ENCODE data around the gene FUT2.
"Not testable (repeated sequence)": the region's sequence is repeated elsewhere in the genome, so short reads cannot be mapped to it uniquely, and the experiment has no call there.

Gene FUT2

GRCh38 chr19:48702701-48703100 is 6.9 kb downstream of the FUT2 start:
- DNase-seq (ENCODE audit: low read depth): no peak

GRCh38 chr19:48703316-48703715 is 7.5 kb downstream of the FUT2 start:
- DNase-seq (ENCODE audit: low read depth): no peak

- DNase-seq (ENCODE audit: low read depth): no peak
These were observed 9.7 kb downstream of the FUT2 start for GRCh38 chr19:48705431-48705830.

- DNase-seq (ENCODE audit: low read depth): no peak
These were observed 12.7 kb downstream of the FUT2 start for GRCh38 chr19:48708471-48708870.

- no peak for DNase-seq (ENCODE audit: low read depth)
These were observed 15.4 kb downstream of the FUT2 start for GRCh38 chr19:48711106-48711662.

- no peak for DNase-seq (ENCODE audit: low read depth)
These were observed 17.5 kb downstream of the FUT2 start for GRCh38 chr19:48713041-48713863.

- DNase-seq (ENCODE audit: low read depth): peak; percentile 95
These were observed 18.3 kb downstream of the FUT2 start for GRCh38 chr19:48713864-48714755.

GRCh38 chr19:48714759-48715675 is 19.2 kb downstream of the FUT2 start:
- DNase-seq (ENCODE audit: low read depth): no peak

- DNase-seq (ENCODE audit: low read depth): no peak
These were observed 20.0 kb downstream of the FUT2 start for GRCh38 chr19:48715681-48716171.

GRCh38 chr19:48716562-48717291 is 21.0 kb downstream of the FUT2 start:
- DNase-seq (ENCODE audit: low read depth): no peak

- not testable (repeated sequence) for DNase-seq (ENCODE audit: low read depth)
These were observed 22.3 kb downstream of the FUT2 start for GRCh38 chr19:48718106-48718505.

GRCh38 chr19:48718711-48719231 is 23.0 kb downstream of the FUT2 start:
- no peak for DNase-seq (ENCODE audit: low read depth)

- DNase-seq (ENCODE audit: low read depth): no peak
These were observed 23.7 kb downstream of the FUT2 start, which contains the start of gene MAMSTR for GRCh38 chr19:48719263-48720171. TSS of gene MAMSTR (minus strand) at chr19:48719725. CDS start at chr19:48719031, 694 bp downstream.

- no peak for DNase-seq (ENCODE audit: low read depth)
These were observed 24.5 kb downstream of the FUT2 start for GRCh38 chr19:48720251-48720612.

- DNase-seq (ENCODE audit: low read depth): peak; percentile 89
These were observed 25.0 kb downstream of the FUT2 start for GRCh38 chr19:48720613-48721296.

GRCh38 chr19:48722196-48722708 is 26.5 kb downstream of the FUT2 start:
- DNase-seq (ENCODE audit: low read depth): no peak

- DNase-seq (ENCODE audit: low read depth): no peak
These were observed 29.3 kb downstream of the FUT2 start for GRCh38 chr19:48724796-48725753.
